GM12865 (cell line): ENCODE data around the gene SMC2.

ENCODE experiments used
- DNase-seq: peaks from one replicate; pipeline ENCODE4 v3.0.0; 2010; ENCODE audit warnings: low read depth
- H3K4me3 ChIP-seq: 2 replicates; pipeline ENCODE4 v1.5.1; 2011; ENCODE audit warnings: mild to moderate bottlenecking, low read depth, low read length, control low read depth
- CTCF ChIP-seq: IDR thresholded peaks from 2 replicates; pipeline ENCODE4 v1.5.1; 2011; ENCODE audit warnings: low read length, control low read depth, low read depth, inconsistent platforms; ENCODE audit not compliant: insufficient read depth; ENCODE audit errors: missing control alignments

The SMC2 gene

GRCh38 chr9:104087894-104088293 lies 6.2 kb upstream of the SMC2 start:
- no peak for DNase-seq
- no peak for TF ChIP-seq CTCF
- no peak overlapping the region for H3K4me3 ChIP-seq

GRCh38 chr9:104088416-104088815 lies 5.7 kb upstream of the SMC2 start:
- no peak for DNase-seq
- H3K4me3 ChIP-seq: no peak overlapping the region
- TF ChIP-seq CTCF: no peak

DNA sequence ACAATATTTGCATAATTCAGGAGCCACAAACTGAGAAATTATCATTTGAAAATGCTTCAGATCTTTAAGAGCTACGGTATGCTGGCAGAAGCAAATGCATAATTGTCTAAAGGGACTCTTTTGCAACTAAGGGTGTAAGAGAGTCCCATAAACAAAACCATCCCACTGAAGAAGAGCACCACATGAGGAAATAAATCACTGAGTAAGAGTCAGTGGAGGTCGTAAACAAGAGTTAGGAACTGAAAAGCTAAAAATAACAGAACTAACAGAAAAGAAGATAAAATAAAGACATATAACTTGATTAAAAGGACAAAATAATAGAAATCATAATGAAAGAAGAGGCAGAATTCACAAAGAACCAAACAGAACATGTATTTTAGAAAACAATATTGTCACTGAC lies 3.5 kb upstream of the SMC2 start:
- no peak for TF ChIP-seq CTCF
- no peak for DNase-seq
- H3K4me3 ChIP-seq: no peak overlapping the region

DNA sequence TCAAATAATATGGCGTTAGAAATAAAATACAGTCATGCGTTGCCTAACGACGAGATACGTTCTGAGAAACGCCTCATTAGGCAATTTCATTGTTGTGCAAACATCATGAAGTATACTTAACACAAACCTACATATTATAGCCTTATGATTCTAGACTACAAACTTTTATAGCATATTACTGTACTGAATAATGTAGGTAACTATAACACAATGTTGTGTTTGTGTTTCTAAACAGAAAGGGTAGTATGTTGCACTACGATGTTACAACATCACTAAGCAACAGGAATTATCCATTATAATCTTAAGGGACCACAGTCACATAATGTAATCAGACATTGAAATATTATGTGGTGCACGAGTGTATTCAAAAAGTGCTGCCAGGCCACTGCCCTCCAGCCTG lies 3.0 kb upstream of the SMC2 start:
- H3K4me3 ChIP-seq: no peak overlapping the region
- TF ChIP-seq CTCF: no peak
- DNase-seq: no peak

- TF ChIP-seq CTCF: no peak
- no peak overlapping the region for H3K4me3 ChIP-seq
- no peak for DNase-seq
Measured at GRCh38 chr9:104091708-104092107, 2.4 kb upstream of the SMC2 start.

DNA sequence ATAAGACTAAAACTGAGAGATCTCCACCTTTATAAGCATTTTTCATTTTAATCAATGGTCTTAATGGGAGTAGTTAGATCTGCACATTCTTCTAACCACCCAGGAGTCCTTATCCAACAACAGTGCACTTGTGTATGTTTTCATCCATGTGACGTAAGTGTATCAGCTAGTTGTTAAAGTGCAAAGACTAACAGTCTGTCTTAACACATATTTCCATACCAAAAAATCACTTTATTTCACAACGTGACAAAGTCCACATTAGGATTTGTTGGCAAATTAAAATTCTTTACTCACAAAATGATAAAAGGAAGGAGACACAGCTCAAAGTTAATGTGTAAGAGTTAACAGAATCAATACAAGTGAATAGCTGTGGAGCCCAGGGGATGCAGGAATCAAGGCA lies 1.9 kb upstream of the SMC2 start:
- H3K4me3 ChIP-seq: no peak overlapping the region
- DNase-seq: no peak
- no peak for TF ChIP-seq CTCF

DNA sequence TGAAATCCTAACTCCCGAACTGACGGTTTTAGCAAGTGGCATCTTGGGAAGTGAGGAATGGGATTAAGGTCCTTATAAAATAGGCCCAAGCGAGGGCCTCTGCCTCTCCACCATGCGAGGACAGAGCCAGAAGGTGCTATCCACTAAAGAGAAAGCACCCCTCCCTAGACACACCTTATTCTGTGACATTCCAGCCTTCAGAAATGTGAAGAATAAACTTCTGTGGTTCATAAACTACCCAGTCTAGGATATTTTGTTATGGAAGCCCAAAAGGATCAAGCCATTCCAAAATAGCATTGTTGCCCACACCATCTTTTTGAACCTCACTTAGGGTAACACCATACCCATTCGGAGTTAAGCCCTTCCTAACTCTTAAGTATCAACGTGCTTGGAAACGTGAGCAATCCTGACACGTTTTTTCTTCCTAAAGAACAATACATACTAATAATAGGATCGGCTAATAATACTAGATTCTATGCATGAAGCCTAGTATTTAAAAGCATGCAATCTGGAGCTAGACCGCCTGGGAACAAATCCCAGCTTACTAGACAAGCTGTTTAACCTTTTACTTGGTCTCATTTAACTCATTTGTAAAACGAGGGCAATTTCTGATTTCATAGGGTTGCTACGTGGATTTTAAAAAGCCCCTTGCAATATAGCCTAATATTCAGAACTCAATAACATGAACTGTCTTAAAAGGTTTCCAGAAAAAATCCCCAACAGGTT lies 1.1 kb upstream of the SMC2 start:
- no peak for TF ChIP-seq CTCF
- peak overlapping the region; percentile 72 for H3K4me3 ChIP-seq
- DNase-seq: no peak
